ENCODE data around the gene AUTS2.

The AUTS2 gene

DNA sequence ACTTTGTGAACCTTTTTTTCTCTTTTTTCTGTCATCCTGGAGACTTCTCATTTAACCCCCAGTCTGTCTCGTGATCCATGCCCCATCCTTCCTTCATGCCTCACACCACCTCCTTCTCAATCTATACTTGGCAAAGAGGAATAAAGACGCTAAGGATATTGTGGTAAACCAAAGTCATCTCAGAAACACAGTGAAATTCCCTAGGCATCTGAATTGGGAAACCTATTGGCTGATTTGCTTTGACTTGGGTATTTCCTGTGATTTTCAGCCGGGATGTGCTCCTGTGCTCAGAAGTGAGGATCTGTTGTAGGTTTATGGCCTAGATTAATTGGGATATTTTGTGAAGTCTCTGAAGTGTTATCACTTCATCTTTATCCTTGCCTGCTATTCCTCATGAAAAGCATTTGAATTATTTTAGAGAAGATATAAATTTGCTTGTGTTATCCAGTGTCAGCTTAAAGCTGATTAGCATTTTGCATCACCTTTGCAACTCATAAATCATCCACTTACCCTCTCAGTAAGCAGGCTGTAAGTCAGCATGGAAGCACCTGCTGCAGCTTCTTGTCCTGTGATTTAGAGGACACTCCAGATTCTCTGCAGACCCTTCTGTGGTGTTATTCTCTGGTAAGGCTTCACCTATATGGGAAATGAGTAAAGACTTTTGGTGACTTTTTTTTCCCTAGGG, 138.0 kb downstream of the AUTS2 start:
- DNase-seq, result no peak

- no peak for DNase-seq
Measured at GRCh38 chr7:69738396-69738951, 140.2 kb downstream of the AUTS2 start.

- DNase-seq, result no peak
Measured at GRCh38 chr7:69739190-69739589, 140.9 kb downstream of the AUTS2 start.

- peak; percentile 46 for DNase-seq
Measured at GRCh38 chr7:69739931-69740431, 141.7 kb downstream of the AUTS2 start.

DNA sequence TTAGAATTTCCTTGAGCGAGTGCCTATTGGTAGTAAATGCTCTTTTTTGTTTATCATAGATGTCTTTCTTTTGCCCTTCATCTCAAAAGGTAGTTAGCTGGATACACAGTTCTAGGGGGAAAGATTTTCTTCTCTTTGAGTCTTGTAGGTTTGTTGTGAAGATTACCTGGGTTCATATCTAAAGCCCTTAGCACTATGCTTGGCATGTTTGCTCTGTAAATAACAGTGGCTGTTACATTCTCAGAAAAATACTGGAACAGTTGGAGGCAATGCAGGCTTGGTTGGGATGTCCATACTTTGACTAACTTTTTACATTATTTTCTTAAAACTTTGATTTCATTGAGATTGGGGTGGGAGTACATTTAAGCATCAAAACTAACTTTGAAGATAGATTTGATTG, 144.0 kb downstream of the AUTS2 start:
- DNase-seq, result no peak

GRCh38 chr7:69743436-69743835, 145.2 kb downstream of the AUTS2 start:
- no peak for DNase-seq

DNA sequence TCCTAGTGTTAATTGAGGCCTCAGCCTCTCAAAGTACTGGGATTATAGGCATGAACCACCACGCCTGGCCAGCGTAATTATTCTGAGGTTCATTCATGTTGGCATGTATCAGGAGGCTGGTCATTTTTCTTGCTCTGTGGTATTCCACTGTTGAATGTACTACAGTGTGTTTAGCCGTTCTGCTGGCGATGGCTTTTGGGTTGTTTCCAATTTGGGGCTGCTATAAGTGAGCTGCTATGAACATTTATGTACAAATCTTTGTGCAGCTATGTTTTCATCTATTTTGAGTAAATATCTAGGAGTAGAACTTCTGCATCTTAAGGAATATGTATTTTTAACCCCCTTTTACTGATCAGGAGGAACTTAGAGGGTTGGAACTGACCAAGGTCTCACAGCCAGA, 145.8 kb downstream of the AUTS2 start:
- no peak for DNase-seq

DNA sequence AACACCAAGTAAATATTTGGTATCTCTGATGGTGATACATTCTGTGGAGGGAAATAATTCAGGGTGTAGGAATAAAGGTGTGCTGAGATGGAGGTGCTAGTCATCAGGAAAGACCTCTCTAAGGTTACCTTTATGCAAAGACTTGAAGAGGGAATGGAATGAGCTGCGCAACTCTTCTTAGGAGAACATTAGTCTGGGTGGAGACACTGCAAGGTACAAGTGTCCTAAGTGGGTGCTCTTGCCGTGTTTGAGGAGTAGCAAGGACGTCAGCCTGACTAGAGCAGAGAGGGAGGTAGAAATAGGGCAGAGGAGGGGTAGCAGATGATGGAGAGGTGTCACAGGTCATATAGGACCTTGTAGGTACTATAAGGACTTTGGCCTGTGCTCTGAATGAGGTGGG, 148.1 kb downstream of the AUTS2 start:
- no peak for DNase-seq

GRCh38 chr7:69747144-69747543, 148.9 kb downstream of the AUTS2 start:
- no peak for DNase-seq

DNA sequence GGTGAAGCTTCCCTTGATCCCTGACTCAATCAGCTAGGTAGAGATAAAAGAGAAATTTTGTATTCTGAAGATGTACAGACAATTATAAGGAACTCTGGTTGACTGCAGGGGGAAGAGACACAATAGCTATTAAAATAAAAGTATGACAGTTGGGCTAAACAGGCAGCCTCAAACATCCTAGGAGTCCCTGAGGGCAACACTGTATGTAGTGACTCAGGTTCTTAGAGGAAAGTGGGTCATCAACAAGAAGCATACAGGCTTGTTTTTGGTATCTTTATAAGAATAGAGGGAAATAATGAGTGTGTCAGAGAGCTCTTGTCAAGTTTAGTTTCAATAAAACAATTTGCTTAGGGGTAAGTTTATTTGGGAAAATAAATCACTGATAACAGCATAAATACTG, 150.3 kb downstream of the AUTS2 start:
- no peak for DNase-seq

DNA sequence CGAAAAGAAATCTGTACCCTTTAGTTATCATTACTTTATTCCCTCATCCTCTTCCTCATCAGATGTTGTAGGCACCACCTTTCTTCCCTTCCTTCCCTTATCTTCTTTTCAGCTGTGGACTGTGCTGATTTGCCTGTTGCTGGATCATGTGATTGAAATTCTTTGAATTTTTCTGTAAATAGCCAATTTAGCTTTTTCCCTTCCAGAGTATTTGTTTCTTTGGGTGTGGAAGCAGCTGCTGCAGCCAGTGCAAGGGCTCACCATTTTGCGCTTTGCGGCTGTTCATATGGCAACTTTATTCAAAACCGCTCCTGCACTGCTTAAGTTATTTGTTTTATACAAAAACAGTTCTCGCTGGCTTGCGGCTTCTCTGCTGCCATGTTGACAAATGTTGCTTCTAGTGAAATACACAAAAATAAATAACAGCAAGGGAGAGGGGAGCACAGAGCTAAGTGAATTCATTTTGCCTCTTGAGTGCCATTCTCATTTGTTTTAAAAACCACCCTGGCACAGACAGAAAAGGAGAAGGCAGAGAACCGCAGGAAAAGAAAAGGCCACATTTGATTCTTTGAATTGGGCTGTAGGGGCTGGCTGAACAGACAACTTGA, 151.2 kb downstream of the AUTS2 start:
- no peak for DNase-seq

GRCh38 chr7:69749994-69750393, 151.7 kb downstream of the AUTS2 start:
- no peak for DNase-seq

- no peak for DNase-seq
Measured at GRCh38 chr7:69751026-69751425, 152.8 kb downstream of the AUTS2 start.

GRCh38 chr7:69753981-69754380, 155.7 kb downstream of the AUTS2 start:
- DNase-seq, result no peak

DNA sequence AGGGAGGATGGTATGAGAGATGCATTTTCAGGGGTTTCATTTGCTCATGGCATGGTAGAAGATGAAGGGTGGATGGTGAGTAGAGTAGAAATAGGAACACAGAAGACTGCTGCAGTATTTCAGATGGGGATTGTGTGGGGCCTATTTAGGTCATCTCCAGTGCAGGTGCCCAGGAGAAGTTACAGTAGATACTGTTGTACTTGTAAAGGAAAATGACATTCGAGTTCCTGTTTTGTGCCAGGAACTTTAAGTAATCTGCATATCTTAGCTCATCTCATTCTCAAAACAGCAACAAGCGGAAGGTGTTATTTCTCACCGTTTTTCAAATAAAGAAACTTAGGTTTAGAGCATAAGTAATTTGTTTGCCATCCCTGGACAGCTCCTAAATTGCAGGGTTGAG, 156.2 kb downstream of the AUTS2 start:
- no peak for DNase-seq

DNA sequence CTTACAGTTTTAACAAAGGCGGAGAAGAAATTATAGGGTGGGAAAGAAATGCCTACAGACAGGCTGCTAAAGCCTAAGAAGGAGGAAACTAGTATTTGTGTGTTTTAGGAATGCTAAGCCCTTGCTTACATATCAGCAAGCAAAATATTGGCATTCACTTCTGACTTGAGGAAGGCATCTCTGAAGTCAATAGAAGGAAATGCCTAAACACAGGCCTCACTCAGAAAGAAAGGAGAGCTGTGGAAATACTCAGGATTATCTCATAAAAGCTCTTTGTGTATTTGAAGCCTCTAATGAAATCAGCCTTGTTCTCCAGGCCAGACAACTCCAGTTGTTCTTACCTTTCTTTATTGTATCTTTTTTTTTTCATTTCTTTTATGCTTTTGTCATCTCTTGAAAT, 158.0 kb downstream of the AUTS2 start:
- DNase-seq, result no peak

DNA sequence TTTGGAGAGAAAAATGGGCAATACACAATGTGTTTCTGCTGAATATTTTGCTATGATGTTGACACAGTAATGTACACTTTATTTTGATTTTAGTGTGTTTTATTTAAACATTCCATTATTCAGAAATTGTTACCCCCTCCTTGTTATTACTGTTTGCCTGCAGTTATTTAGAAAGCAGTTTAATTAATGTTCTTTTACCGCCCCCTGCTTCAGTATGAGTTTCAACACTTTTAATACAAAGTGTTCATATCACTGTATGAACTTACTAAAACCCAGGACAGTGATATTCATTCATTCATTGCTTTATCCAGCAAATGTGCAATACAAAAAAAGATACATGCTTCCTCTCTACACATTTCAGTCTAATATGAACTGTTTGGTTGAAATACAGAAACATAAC, 159.3 kb downstream of the AUTS2 start:
- DNase-seq, result no peak

- DNase-seq, result no peak
Measured at GRCh38 chr7:69757981-69758430, 159.7 kb downstream of the AUTS2 start.

DNA sequence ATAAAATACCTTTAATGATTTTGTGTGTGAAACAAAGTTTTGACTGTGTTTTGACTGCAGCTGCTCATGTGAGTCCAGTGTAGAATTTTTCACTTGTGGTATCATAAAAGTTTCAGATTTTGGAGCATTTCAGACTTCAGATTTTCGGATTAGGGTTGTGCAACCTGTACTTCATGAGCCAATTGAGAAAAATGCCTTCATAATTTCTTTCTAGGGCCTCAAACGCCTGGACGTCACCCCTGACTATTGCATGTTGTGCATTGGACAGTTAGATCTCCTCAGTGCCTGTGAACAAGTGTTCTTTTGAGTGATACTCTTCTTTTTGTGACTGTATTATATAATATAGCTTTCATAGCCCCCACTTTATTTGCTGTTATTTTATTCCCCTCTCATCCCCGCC, 161.1 kb downstream of the AUTS2 start:
- DNase-seq, result no peak

DNA sequence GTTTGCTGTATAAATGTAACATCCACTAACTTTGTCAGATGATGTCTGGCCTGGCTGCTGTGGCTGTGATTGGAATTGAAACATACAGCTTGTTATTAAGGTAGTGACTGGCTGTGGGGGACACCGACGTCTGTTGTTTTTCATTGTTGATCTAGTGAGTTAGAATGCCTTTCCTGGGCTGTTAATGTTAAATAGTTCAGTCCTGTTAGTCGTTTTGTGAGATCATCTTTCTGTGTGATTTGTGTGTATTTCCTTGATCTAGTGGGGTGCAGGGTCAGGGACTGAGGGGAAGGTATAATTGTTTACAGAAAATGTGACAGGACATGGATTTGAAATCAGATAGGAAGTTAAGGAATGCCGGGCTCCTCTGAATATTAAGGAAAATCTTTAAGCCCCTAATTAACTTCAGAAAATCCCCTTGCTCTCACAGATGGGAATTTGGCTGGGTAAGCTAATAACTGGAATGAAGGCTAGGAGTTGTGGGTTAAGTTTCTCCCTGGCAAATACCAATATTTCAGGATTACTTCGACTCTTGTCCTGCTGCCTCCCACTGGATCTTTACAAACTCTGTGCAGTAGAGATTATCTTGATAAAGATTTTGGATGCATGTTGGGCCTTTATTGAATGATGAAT, 163.1 kb downstream of the AUTS2 start:
- no peak for DNase-seq

GRCh38 chr7:69762821-69763352, 164.6 kb downstream of the AUTS2 start:
- DNase-seq, result no peak

DNA sequence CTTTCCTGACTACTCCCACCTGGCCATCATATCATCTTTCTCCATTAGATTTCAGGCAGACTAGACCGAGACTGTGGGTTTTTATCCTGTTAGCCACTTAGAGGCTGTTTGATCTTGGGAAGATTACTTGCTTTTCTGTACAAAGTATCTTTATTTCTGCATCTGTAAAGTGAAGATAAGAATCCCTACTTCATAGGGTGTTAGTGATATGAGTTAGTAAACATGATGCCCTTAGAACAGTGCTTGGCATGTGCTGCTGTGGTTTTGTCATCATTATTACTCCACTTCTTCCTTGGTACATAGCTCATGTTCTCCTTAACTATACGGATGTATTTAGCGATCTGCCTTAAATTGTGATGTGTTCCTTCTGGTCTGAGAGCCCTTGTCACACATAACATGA, 165.2 kb downstream of the AUTS2 start:
- no peak for DNase-seq

DNA sequence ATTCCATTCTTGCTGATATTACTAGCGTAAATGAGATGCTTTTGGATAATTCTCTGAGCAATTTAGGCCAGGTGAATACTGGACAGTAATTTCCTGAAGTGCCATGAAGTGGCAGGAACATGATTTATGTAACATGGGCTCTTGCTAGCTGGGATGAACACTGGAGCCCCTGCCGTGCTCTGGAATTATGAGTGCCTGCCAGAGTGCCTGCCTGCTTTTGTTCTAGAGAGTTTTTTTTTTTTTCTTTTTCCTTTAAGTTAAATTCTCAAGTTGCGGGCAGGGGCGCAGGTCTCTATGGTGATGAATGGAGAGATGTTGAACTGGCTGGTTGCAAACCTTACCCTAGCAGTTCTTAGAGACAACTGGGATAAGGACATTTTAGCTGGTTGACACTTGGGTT, 165.9 kb downstream of the AUTS2 start:
- no peak for DNase-seq

DNA sequence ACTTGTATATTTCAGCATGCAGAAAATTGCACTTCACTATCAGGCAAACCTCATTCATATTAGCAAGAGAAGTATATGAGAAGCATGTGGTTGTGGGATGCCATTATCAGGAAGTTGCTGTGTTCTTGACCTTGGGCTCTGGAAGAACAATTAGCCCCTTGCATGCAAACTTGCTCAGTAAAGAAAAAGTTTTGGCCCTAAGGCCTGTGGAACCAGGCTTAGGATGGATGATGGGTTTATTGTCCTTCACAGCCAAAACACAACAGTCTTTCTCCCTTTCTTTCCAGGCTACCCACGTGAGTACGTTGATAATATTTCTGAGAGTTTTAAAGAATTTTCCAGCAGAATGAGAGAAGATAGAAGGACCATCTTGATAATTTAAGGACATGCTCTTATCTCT, 166.4 kb downstream of the AUTS2 start:
- DNase-seq, result no peak
